ENCODE data around the gene PUSL1. TPM values are rescaled to one million over a fixed set of nuclear protein-coding genes. Genes with fewer than 3 reads are reported as not detected.
A peak's percentile ranks its signal among the peaks of the same experiment; 100 is the strongest.

PUSL1 gene
- total and polyA plus RNA-seq, 2 of the 4 experiments (the other 2 are of a cell fraction) = 10.9 to 33.0 TPM

- Histone ChIP-seq H3K4me1 (ENCODE audit: control insufficient read depth, insufficient read depth, low read length) (peaks cover 31% of the 10 kb centered on the region), H4K8ac (ENCODE audit: low read depth in 2 of 2, low read length in 2 of 2) (peak overlapping the region; percentile 84 to 99), H3K27ac (ENCODE audit: insufficient read depth, low read length) (peak overlapping the region; percentile 96), H4K91ac (ENCODE audit: insufficient read depth, low read depth, low read length) (peak overlapping the region; percentile 99), H2AFZ (replicated peaks; ENCODE audit: low read length, poor library complexity) (peak overlapping the region; percentile 45), H3K9me3 (ENCODE audit: control insufficient read depth, insufficient read depth, low read length) (no peaks in the 10 kb centered on the region), H2AK9ac (replicated peaks; ENCODE audit: low read depth, low read length, poor library complexity) (peak overlapping the region; percentile 94), H2BK120ac (ENCODE audit: low read depth, low read length) (peak overlapping the region; percentile 99), H2AK5ac (ENCODE audit: low read depth, low read length) (peak overlapping the region; percentile 100), H3K4me3 (ENCODE audit: insufficient read depth, low read depth, low read length) (no peak overlapping the region), H3K18ac (ENCODE audit: low read depth, low read length) (peak overlapping the region; percentile 92), H3K23ac (ENCODE audit: low read depth, low read length) (peak overlapping the region; percentile 98), H3K9ac (ENCODE audit: low read depth, low read length) (peak overlapping the region; percentile 41), H3K79me1 (ENCODE audit: low read depth in 1 of 2, low read length in 2 of 2) (peaks cover 4 to 17% of the 10 kb centered on the region in 2 experiments; a peak in 3 of 4 replicates), H3K4me2 (ENCODE audit: low read depth, low read length) (peak overlapping the region; percentile 71), H2BK15ac (ENCODE audit: low read depth, low read length) (peak overlapping the region; percentile 99), H3K36me3 (ENCODE audit: control insufficient read depth, insufficient read depth, low read length) (peaks cover 4% of the 10 kb centered on the region; the same call in 1 of the 2 replicates), H3K14ac (replicated peaks; ENCODE audit: low read depth, low read length) (peak overlapping the region; percentile 98), H3K4ac (ENCODE audit: low read depth, low read length) (peak overlapping the region; percentile 100), H2BK20ac (ENCODE audit: low read depth, low read length) (peak overlapping the region; percentile 99), H4K5ac (ENCODE audit: low read depth, low read length) (peak overlapping the region; percentile 88), H3K27me3 (ENCODE audit: control insufficient read depth, insufficient read depth, low read length) (no peaks in the 10 kb centered on the region), H3K56ac (ENCODE audit: extremely low read depth, insufficient read depth, low read length) (peak overlapping the region; percentile 67; the same call in 1 of the 2 replicates), H4K20me1 (ENCODE audit: insufficient read depth, low read length) (peaks cover 12% of the 10 kb centered on the region), H3K9me1 (ENCODE audit: insufficient read depth, low read length) (peaks cover 13% of the 10 kb centered on the region), H2BK5ac (ENCODE audit: low read depth, low read length, poor library complexity, severe bottlenecking) (peak overlapping the region; percentile 98)
- ChIA-PET POLR2A (ENCODE audit: unreplicated experiment) (no interaction called here), CTCF (no interaction called here)
- WGBS, 2 experiments (ENCODE audit: extremely low coverage in 2 of 2, insufficient read length in 1 of 2) = 36% methylated on average over 10 of the region's 20 CpGs; no CpG with 5 or more reads in 1 of the 2 experiments
- dilution Hi-C loops (cut with HindIII; ENCODE audit: low sequenced_read_pairs, unreplicated experiment) (no loop called here), in situ Hi-C loops (cut with MboI; ENCODE audit: low sequenced_read_pairs) (no loop called here), intact Hi-C loops (cut with micrococcal nuclease) (no loop called here)
- peak; percentile 61 for ATAC-seq (ENCODE audit: low read depth)
- DNase-seq = peak; percentile 93
- BruUV-seq (replicated peaks) = no TSS peak
- TF ChIP-seq MAFK (IDR thresholded peaks at IDR 0.05; ENCODE audit: low read depth, low read length) = no peak
- peak; percentile 92 for TF ChIP-seq MAZ (IDR thresholded peaks at IDR 0.05; ENCODE audit: borderline replicate concordance, low read depth, low read length)
- TF ChIP-seq NFE2L2 (IDR thresholded peaks at IDR 0.05; ENCODE audit: low read depth, low read length) = no peak
- TF ChIP-seq RFX5 (IDR thresholded peaks at IDR 0.05; ENCODE audit: low read depth, low read length) = no peak
- no peak for TF ChIP-seq POLR2A (IDR thresholded peaks at IDR 0.05; ENCODE audit: low read depth, low read length)
- TF ChIP-seq ELK1 (IDR thresholded peaks at IDR 0.05; ENCODE audit: borderline replicate concordance, low read depth, low read length) = no peak
- peak; percentile 81 for TF ChIP-seq FOS (IDR thresholded peaks at IDR 0.05; ENCODE audit: low read depth, low read length)
- TF ChIP-seq SMC3 (IDR thresholded peaks at IDR 0.05; ENCODE audit: low read depth, low read length) = no peak
- peak; percentile 70 for TF ChIP-seq USF2 (IDR thresholded peaks at IDR 0.05; ENCODE audit: low read depth, low read length)
- TF ChIP-seq CEBPB (IDR thresholded peaks at IDR 0.05; ENCODE audit: low read depth, low read length) = peak; percentile 51; the same call in 1 of the 2 replicates
- no peak for TF ChIP-seq MXI1 (IDR thresholded peaks at IDR 0.05; ENCODE audit: borderline replicate concordance, low read depth, low read length)
- TF ChIP-seq, protein P1, sequence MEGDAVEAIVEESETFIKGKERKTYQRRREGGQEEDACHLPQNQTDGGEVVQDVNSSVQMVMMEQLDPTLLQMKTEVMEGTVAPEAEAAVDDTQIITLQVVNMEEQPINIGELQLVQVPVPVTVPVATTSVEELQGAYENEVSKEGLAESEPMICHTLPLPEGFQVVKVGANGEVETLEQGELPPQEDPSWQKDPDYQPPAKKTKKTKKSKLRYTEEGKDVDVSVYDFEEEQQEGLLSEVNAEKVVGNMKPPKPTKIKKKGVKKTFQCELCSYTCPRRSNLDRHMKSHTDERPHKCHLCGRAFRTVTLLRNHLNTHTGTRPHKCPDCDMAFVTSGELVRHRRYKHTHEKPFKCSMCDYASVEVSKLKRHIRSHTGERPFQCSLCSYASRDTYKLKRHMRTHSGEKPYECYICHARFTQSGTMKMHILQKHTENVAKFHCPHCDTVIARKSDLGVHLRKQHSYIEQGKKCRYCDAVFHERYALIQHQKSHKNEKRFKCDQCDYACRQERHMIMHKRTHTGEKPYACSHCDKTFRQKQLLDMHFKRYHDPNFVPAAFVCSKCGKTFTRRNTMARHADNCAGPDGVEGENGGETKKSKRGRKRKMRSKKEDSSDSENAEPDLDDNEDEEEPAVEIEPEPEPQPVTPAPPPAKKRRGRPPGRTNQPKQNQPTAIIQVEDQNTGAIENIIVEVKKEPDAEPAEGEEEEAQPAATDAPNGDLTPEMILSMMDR (conservative IDR thresholded peaks at IDR 0.05; ENCODE audit: low read depth, low read length) = no peak
- TF ChIP-seq BHLHE40 (IDR thresholded peaks at IDR 0.05; ENCODE audit: low read depth, low read length) = peak; percentile 50
- no peak for TF ChIP-seq CHD1 (IDR thresholded peaks at IDR 0.05; ENCODE audit: low read depth, low read length)
- TF ChIP-seq RAD21 (IDR thresholded peaks at IDR 0.05; ENCODE audit: low read length) = no peak
Measured at GRCh38 chr1:1360506-1361169, 52.2 kb downstream of the PUSL1 start.
